HFFc6 (cell line): ENCODE data around the gene SPATA21. TPM values are rescaled to one million over a fixed set of nuclear protein-coding genes. Genes with fewer than 3 reads are reported as not detected.
"Not testable (repeated sequence)": the region's sequence is repeated elsewhere in the genome, so short reads cannot be mapped to it uniquely, and the experiment has no call there.

Experiments used
- DNase-seq: peaks from one replicate; pipeline ENCODE4 v3.0.0-alpha.2; 2018
- H3K27ac Mint-ChIP-seq: 2 replicates; pipeline ENCODE4 v1.8.0; 2020; ENCODE audit warnings: mild to moderate bottlenecking, mixed read lengths
- H3K27me3 Mint-ChIP-seq: 2 replicates; pipeline ENCODE4 v1.8.0; 2021; ENCODE audit warnings: mild to moderate bottlenecking, moderate library complexity, mixed read lengths; ENCODE audit not compliant: insufficient read depth
- H3K36me3 Mint-ChIP-seq: 2 replicates; pipeline ENCODE4 v1.8.0; 2021; ENCODE audit warnings: low read depth, mixed read lengths
- H3K4me1 Mint-ChIP-seq: 2 replicates; pipeline ENCODE4 v1.8.0; 2020; ENCODE audit warnings: low read depth, mixed read lengths
- H3K4me3 Mint-ChIP-seq: 2 replicates; pipeline ENCODE4 v1.8.0; 2020; ENCODE audit warnings: mild to moderate bottlenecking, moderate library complexity, mixed read lengths
- H3K9me3 Mint-ChIP-seq: 2 replicates; pipeline ENCODE4 v1.8.0; 2020; ENCODE audit warnings: mild to moderate bottlenecking, mixed read lengths
- CTCF ChIP-seq: fragments of 200-600 bp; sonication (generic); IDR thresholded peaks from 2 replicates; pipeline ENCODE4 v1.5.0; 2021; ENCODE audit warnings: antibody characterized with exemption, mild to moderate bottlenecking
- long read RNA-seq: library from polyadenylated mRNA; unstranded; transcript quantifications from one replicate; pipeline ENCODE4 v2.0.0, GENCODE V29; 2019
- total RNA-seq, 6 experiments: library from RNA; stranded (reverse); fragmentation: NEBNext Ultra II Directional; extraction: Animal tissue kit (Norgen Biotek cat#: 25700); gene quantifications; 2 replicates in 1 of 6; 3 replicates in 5 of 6; pipeline ENCODE4 v1.2.3, GENCODE V29; 2021

Gene SPATA21, protein sequence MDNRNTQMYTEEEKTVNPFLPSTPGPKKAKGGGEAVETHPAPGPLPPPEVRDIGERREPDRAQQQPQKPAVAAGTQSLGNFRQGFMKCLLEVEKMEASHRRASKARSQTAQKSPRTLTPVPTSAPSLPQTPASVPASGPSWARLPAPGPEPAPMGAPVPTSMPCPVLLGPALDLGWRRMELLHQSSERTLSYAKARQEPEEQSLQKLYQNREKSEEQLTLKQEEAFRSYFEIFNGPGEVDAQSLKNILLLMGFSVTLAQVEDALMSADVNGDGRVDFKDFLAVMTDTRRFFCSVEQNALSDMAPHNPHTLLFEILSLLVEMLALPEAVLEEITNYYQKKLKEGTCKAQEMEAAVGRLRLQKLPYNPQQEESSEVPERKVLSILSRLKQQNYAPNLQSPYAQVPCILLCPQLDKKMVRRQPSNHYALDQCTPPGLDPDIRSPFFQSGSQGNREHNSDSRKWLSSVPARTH
- total RNA-seq: under 1 TPM in 1 of 6 experiments, not detected in 5; 0.07 TPM
- long read RNA-seq, partial matches to known transcripts: 0 of 3 reads
- long read RNA-seq, other reads (novel, unspliced or antisense): 3 of 3 reads

- Mint-ChIP-seq H3K4me1 (peaks cover 14% of the 10 kb centered on the region), H3K9me3 (no peaks in the 10 kb centered on the region)
These were observed at the start of gene SPATA21 for GRCh38 chr1:16436946-16437474. Gene SPATA21, minus strand, starts transcription at chr1:16437424. Its CDS starts 6,053 bp downstream, at chr1:16431371.

GRCh38 chr1:16487011-16487410 lies 49.8 kb upstream of the SPATA21 start:
- DNase-seq, H3K9me3 Mint-ChIP-seq, H3K4me1 Mint-ChIP-seq, H3K27ac Mint-ChIP-seq, H3K36me3 Mint-ChIP-seq, H3K4me3 Mint-ChIP-seq, H3K27me3 Mint-ChIP-seq: not testable (repeated sequence)

More at GRCh38 chr1:16436946-16437474, at the start of gene SPATA21:
- Mint-ChIP-seq H3K4me3 (no peak within 1 kb of the TSS), H3K36me3 (no peaks in the 10 kb centered on the region), H3K27ac (no peak within 1 kb of the TSS), H3K27me3 (peaks cover 5% of the 10 kb centered on the region)
- TF ChIP-seq CTCF: no peak
- DNase-seq: no peak

DNA sequence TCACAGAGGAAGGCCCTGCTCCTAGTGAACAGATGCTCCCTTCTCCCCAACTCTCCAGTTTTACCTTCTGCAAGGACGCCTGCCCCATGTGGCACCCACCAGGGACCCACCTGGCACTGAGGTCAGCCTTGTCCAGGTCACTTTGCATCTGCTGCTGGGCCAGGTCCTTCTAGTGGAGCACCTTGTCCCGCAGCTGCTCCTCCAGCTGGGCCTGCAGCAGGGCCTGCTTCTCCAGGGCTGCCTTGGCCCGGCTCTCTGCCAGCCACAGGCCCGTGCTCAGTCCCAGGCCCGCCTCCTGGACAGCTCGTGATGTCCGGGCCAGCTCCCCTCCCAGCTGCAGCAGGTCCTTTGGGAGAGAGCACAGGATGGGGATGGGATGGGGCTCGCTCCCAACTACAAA lies 49.1 kb upstream of the SPATA21 start:
- H3K27ac Mint-ChIP-seq, H3K4me1 Mint-ChIP-seq, DNase-seq, H3K9me3 Mint-ChIP-seq, H3K27me3 Mint-ChIP-seq, H3K36me3 Mint-ChIP-seq, H3K4me3 Mint-ChIP-seq: not testable (repeated sequence)

- TF ChIP-seq CTCF: no peak
- no peak overlapping the region for H3K27ac Mint-ChIP-seq
- DNase-seq: no peak
- peaks cover 4% of the 10 kb centered on the region for H3K27me3 Mint-ChIP-seq
- H3K36me3 Mint-ChIP-seq: peaks cover 4% of the 10 kb centered on the region; the same call in 1 of the 2 replicates
- H3K4me3 Mint-ChIP-seq: no peak overlapping the region
- H3K4me1 Mint-ChIP-seq: no peaks in the 10 kb centered on the region
- H3K9me3 Mint-ChIP-seq: no peaks in the 10 kb centered on the region
These were observed 47.7 kb upstream of the SPATA21 start for GRCh38 chr1:16484931-16485330.

DNA sequence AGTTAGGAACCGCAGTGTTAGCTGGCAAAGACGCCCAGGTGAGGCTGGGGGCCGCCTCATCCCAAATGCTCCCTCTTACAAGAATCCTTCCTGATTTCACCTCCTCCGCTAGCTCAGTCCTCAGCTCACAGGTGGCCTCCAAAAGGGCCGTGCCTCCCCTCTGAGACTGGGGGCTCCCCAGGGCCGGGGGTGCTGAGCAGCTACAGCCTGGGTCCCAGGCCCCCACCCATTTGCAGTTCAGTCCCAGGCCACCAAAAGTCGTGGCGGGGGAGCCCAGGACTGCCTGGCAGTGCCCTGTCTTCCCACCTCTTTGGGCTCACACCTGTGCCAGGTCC lies 47.2 kb upstream of the SPATA21 start:
- Mint-ChIP-seq H3K27me3 (peaks cover 4% of the 10 kb centered on the region), H3K9me3 (no peaks in the 10 kb centered on the region), H3K27ac (no peak overlapping the region), H3K36me3 (peaks cover 4% of the 10 kb centered on the region; the same call in 1 of the 2 replicates), H3K4me1 (no peaks in the 10 kb centered on the region), H3K4me3 (no peak overlapping the region)
- TF ChIP-seq CTCF: no peak
- no peak for DNase-seq

DNA sequence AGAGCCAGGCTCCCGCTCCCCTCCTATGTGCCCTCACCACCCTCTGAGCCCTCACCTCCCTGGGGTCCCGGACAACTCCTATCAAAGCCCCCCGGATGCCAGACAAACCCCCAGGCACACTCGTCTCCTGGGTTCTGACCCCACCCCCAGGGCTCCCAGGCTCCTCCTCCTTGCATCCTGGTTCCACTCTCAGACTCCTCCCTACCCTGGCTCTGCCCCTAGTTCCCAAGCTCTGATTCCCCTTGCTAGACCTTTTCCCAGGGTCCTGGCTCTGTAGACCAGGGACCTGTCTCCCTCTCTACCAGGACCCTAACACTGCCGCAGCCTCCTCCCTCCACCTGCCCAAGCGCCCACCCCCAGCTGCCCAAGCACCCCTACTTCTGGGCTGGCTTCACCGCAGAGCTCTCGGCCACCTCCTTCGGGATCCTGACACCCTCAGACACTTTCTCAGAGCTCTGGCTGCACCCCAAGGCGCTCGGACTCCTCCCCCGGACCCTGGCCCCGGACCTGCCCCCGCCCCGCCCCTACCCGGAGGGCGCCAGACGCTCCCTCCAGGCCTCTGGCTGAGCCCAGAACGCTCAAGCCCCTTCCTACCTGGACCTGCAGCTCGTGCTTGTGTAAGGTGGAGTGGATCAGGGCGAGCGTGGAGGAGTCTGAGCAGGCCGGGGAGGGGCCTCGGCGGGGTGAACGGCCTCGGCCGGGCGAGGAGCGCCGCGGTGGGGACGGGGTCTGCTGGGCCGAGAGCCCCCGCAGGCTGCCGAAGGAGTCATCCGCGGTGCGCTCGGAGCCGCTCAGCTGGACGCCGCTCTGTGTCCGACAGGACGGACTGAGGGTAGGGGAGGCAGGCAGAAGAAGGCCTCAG lies 46.6 kb upstream of the SPATA21 start:
- not testable (repeated sequence) for H3K36me3 Mint-ChIP-seq, H3K27ac Mint-ChIP-seq, H3K9me3 Mint-ChIP-seq, H3K4me3 Mint-ChIP-seq, DNase-seq, H3K4me1 Mint-ChIP-seq, H3K27me3 Mint-ChIP-seq

- not testable (repeated sequence) for H3K27me3 Mint-ChIP-seq, DNase-seq, H3K27ac Mint-ChIP-seq, H3K36me3 Mint-ChIP-seq, H3K9me3 Mint-ChIP-seq, H3K4me1 Mint-ChIP-seq, H3K4me3 Mint-ChIP-seq
These were observed 45.9 kb upstream of the SPATA21 start for GRCh38 chr1:16483146-16483545.
